A549 treated with ZK216348 at 1 μM for 4 hours (cell line): ENCODE data around the gene KLF4. TPM values are rescaled to one million over a fixed set of nuclear protein-coding genes. Genes with fewer than 3 reads are reported as not detected.

ENCODE experiments used
- total RNA-seq: library from RNA; stranded (reverse); fragments of 200-300 nt; extraction: Qiagen RNA extraction; gene quantifications from 5 replicates; pipeline ENCODE4 v1.2.3, GENCODE V29; 2022; ENCODE audit warnings: low read depth

Gene KLF4
- total RNA-seq, result 19.6 to 24.4 TPM (median 20.6 TPM) in 5 replicates

GRCh38 chr9:107489687-107490605 lies at the start of gene KLF4:
Gene KLF4, minus strand, starts transcription at chr9:107489769. Its CDS starts 597 bp downstream, at chr9:107489172.

Other genes starting within 250 kb of the KLF4 start
- 88.2 to 128 TPM (median 111 TPM) in 5 replicates for gene RAD23B, start 206.5 kb downstream of the KLF4 start, total RNA-seq